NCI-H187 treated with DMSO at 0.1 percent for 48 hours (cell line): Measurements from ENCODE around the gene ALK.

Experiments used
- DNase-seq: peaks from one replicate; lab custom pipeline; 2025; lab: John Stamatoyannopoulos, UW

The ALK gene

DNA sequence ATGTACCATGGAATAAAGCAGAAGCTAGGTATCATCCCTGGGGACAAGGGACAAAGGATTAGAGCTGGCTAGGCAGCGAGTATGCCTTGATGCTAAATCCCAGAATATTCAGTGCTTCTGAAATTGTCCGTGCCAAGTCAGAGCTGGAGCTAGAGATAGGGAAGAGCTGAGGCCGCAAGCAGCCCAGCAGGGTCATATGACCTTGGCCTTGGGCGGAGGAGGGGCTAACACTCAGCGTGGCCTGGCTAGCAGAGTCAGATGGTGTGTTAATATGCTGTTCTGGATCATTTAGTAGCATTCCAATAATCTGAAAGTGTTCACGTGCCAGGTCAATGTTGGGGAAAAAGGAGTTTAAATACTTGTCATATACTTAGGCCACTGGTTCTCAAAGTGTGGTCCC is 431.3 kb downstream of the ALK start:
- DNase-seq = no peak

DNA sequence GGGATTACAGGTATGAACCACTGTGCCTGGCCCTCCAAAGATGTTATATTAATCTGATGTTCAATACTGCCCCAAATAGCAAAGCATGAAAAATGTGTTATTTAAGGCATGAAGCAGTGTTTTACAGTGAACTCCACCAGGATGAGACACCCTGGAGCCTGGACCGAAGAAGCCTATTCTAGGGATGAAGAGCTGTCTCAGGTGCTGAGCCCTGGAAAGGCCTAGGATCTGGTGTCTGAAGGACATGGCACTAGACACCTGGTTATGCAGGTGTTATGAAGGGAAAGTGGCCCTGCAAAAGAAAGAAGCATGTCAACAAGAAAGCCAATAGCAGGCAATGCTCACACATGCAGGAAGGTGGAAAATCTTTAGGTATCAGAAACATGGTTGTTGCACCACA is 431.8 kb downstream of the ALK start:
- no peak for DNase-seq

DNA sequence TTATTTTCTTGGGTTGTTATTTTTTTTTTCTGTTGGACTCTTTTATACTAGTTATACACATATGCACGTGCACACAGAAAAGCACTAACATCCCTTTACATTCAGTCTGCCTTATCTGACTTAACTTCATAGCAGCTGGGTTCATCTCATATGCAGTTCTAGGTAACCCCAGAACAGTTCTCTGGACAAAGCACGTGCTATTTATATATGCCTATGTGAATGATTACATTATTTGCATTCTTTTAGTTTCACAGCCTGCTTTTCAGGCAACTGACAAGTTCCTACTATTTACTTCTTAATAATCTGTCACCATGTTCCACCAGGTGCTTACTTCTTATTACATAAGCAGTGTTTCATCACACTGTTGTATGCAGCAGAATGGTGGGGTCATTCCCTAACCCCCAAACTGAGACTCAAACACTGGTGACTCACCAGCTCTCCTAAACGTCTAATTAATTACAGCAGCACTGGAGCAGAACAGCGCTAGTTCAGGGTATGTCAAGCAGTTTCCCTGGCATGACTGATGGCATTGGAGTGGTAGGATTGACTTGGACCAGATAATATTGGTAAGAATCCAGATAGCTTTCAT is 433.3 kb downstream of the ALK start:
- DNase-seq = no peak

DNA sequence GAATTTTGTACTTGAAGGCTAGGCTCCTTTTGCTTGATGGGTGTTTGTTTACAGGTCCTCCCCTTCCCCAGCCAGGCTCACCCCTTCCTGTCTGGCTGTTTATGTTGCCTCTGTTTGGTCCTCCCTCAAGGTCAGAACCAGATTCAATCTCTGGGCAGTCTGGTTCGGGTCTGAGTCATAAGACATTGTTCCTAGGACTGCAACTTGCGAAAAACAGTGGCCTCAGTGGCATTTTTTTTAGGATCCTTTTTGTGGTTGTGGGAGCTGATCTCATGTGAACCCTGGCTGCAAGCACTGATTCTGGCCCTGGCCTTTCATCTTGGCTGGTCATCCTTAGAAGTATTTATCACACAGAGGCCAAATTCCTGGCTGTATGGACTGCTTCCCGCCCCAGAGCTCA is 435.8 kb downstream of the ALK start:
- no peak for DNase-seq

DNA sequence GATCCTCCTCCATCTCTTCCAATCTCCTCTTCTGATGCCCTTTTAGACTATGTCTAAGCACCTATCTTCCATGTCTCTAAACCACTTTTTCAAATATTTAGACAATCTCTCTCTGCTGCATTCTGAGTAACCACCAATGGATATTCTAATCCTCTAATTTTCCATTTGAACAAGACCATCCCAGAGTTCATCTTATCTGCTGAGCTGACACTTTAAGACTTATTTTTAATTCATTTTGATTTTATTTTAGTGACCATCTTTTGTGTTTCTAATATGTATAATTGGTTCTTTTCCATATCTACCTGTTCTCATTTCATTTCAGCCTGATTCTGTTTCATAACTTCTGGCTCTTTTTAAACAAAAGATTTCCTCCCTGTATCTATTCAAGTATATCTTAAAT is 436.3 kb downstream of the ALK start:
- DNase-seq = no peak

DNA sequence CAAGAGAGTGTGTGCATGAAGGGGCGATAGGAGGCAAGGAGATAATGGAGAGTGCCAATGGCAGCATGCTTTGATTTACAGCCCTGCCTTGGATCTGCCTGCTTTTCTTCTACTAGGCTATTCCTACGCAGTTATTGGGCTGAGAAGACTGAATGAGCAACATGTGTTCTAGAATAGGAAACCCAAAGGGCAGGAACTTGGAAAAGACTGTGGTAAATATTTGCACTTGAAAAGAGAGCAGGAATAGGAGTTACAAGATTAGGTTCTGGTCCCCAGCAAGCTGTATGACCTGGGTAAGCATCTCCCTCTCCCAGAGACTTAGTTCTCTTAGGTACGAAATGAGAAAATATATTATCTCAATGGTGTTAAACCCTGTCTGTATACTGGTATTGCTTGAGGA is 438.5 kb downstream of the ALK start:
- DNase-seq = no peak

DNA sequence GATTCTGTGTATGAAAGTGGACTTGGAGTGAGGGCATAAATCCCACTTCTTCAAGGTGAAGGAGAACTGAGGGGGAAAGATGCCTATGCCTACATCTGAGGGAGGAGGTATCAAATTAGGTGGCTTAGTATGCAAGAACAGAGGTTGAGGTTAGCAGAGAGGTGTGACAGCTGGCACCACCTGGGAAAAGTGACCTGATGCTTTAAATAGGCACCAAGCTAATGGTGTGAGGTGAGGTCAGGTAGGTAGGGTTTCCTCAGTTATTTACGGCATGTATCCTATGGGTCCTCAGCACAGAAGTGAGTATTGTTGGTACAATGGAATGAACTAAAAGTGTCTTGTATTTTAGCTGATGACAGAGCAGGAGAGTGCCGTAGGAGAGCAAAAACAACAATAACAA is 439.0 kb downstream of the ALK start:
- DNase-seq = no peak

DNA sequence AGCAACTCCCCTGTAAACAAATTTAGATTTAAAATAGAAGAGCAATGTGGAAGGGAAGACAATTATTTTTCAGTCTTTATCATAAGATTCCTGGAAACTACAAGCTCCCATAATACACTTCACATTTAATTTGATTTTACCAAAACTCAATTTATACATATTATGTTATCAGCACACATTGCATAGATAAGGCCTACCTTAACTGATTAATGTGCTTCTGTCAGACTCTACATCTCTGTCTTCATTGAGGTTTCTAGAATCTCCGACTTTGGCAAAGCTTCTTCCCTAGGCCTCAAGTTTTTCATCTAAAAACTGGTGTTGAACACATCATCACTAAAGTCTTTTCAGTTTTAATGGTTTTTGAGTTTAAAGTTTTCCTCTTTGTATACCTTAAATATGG is 440.1 kb downstream of the ALK start:
- no peak for DNase-seq

DNA sequence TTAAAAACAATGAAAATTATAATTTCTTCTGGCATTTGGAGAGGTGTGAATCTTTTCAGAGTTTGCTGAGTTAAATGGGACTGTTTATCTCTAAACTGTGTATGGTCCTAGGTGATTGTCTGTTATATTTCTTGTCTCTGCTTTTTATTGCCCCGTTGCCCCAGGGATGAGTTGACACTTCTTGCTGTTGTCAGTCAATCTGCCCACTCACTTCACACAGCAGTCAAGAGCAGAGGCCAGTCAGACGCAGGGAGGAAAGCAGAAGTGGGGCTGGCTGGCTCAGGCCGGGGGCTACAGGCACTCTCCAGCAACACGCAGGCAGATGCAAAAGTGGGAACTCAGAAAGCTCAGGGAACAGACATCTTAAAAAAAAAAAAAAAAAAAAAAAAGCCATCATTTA is 441.0 kb downstream of the ALK start:
- no peak for DNase-seq

DNA sequence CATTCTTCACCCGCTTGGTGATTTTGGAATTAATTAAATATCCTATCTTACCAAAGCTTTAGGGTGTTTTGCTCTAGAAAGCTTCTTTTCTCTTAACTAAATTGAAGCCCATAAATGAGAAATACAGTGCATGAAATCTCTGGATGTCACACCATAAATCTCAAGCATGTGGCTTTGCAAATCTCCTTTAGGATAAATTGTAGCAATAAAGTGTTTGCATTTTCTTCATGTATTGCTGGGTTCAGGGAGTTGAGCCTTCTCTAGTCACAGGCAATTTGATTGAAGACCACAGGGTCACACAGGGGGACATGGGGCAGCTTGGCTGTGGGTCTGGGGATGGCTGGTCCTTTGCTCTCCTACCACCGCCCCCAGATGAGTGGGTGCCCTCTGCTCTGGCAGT is 442.0 kb downstream of the ALK start:
- DNase-seq = no peak

DNA sequence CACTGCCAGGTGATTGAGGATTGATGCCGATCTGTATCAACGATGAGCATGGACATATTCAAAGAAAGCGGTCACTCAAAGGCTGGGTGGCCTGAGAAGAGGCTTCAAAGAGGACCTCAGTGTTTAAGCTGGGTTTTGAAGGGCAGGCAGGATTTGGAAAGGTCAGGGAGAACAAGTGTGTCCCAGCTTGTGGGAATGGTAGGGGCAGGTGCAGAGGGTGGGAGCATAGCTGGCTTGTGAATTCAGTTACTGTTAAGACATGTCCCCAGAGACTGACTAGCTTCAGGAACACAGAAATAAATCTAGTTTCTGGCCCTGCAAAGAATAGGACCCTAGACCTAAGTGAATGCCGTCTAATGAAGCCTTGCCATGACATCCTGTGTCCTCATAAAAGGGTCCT is 442.7 kb downstream of the ALK start:
- DNase-seq = no peak

DNA sequence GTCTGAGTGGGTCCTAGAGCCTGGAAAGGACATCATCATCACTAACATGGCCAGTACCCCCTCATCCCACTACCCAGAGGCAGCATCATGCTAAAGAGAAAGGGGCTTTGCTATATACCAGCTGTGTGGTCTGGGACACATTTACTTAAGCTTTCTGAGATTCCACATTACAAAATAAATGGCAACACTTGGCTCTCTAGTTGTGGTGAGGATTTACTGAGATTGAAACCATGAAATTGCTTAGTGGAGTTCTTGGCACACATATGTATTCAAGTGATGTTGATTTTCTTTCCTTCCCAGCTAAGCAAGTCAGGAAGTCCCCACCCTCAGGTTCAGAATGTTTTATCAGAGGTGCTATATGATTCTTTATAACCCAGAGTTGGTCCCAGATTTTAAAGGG is 444.2 kb downstream of the ALK start:
- DNase-seq = no peak

DNA sequence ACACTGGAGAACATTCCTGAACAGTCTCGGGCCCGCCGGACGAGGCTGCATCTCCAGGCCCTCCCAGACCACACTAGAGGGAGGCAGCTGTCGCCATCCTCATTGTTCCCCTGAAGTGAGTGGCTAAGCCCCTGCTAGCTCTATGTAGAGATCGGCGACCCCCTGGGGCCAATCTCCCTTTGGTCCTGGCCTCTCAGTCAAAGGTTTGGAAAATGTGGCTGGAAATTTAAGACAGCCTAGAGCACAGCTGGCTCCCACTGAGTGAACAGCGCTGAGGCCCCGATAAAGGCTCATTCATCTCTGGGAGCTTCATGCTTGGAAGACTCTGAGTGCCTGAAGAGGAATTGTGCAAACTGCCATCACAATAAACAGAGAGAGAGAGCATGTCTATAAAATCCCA is 445.9 kb downstream of the ALK start:
- DNase-seq = peak; percentile 88

DNA sequence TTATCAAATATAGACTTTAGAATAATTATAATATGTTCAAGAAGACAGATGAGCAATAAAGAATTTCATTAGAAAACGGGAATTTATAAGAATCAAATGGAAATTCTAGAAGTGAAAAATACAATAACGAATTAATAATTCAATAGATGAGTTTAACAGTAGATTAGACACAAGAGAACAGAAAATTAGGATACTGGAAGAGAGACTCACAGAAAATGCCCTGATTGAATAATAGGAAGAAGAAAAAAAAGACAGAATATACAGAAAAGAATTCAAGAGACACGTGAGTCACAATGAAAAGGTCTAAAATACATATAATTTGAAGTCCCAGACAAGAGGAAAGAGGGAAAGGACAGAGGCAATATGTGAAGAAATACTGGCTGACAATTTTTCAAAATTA is 451.4 kb downstream of the ALK start:
- no peak for DNase-seq

DNA sequence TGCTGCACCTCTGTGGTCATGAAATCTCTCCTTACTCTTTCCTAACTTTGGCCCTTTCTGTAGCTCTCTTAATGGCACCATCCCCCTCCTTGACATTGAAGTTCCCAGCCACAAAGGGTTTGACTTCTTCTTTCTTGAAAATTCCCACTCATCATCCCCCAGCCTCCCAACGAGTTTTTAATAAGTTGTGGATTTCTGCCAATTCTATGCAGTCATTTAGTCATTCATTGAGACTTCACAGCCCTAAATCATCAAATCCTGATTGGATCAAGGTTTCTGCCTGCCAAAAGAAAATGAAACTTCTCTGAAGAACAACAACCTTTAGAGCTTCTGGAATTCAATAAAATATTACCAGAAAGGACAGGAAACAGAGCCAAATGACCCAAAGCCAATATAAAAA is 451.9 kb downstream of the ALK start:
- no peak for DNase-seq

DNA sequence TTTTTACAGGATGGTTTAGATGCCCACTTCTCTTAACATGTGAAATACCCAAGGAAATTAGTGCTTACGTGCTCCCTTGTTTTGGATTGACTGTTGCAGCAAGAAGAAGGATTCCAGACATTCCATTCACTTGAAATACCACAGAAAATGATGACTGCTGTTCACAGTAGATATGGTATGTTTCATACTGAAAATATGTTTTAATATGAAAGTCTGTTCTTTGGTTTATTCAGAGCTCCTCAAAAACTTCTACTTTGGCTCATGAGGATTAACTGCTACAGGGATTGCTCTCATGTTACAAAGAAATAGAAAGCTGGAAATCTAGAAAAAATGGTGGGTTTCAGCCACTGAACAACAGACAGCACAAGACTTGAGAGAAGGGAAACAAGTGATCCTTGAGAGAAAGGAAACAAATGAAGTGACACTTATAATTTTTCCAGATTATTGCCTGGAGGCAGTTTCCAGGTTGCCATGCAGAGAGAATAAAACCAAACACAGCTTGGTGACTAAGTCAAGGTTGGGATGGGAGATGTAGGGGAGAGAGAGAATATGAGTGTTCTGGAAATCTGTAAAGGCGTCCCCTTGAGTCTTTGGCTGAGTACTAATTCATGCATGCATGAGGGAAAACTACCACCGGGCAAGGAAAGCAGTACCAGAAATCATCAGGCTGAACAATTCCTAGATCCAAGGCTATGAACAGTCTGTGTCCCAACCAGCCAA is 458.0 kb downstream of the ALK start:
- DNase-seq = no peak

DNA sequence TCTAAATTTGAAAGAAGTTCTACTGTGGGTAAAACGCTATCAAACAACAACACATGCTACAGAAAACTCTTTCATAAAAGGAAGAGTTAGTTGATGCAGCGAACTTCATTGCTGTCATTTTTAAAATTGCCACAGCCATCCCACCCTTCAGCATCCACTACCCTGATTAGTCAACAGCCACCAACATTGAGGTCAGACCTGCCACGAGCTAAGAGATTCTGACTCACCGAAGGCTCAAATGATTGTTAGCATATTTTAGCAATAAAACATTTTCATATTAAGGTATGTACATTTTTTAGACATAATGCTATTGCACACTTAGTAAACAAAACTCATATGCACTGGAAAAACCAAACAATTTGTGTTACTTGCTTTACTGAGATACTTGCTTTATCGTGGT is 459.1 kb downstream of the ALK start:
- DNase-seq = no peak

DNA sequence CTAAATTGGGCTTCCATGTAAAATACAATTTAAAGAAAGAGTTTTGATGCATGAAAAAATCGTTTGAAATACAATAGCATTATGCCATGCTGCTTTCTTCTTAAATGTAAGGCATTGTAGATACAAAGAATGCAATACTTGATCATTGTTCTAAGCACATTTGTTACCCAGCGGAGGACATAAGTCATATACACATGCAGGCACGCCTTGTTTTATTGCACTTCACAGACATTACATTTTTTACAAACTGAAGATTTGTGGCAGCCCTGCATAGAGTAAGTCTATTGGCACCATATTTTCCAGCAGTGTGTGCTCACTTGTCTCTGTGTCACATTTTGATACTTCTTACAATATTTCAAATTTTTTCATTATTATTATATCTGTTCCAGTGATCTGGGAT is 461.2 kb downstream of the ALK start:
- DNase-seq = no peak

DNA sequence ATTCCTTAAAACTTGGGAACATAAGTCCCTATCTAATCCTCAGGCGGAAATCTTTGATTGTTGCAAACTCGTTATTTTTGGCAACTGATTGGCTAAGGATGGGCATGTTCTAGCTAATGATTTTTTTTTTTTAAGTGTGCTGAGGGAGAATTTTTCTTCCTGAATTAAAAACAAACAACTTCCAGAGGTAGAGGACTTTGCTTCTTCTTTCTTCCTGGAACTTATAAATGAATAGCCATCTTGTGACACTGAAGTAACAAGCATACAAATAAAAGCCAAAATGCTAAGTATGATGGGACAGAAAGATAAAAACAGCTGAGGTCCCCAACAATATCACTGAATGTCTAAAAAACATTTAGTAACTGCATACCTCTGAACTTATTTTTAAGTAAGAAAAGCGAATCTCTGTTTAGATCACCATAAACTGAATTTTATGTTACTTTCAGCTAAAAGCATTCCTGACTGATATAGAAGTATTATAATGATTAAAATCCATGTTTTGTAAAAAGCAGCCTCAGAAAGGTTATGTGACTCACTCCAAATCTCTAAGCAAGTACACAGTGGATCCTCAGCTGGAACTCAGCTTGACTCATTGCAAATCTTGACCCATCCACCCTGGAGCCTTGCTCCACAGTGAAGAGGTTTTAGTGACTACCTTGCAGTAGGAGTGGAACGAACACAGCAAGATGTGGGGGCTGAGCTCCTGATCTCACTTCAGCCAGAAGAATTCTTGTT is 461.8 kb downstream of the ALK start:
- DNase-seq = no peak

DNA sequence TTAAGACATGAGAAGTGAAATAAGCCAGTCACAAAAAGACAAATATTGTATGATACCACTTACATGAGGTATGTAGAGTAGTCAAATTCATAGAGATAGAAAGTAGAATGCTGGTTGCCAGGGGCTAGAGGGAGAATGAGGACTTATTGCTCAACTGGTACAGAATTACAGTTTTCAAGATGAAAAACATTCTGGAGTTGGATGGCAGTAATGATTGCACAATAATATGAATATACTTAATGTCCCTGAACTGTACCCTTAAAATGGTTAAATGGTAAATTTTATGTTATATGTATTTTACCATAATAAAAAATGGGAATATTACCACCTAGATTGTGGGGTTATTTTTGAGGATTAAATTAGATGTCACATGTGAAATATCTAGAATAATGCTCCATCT is 465.0 kb downstream of the ALK start:
- DNase-seq = no peak

DNA sequence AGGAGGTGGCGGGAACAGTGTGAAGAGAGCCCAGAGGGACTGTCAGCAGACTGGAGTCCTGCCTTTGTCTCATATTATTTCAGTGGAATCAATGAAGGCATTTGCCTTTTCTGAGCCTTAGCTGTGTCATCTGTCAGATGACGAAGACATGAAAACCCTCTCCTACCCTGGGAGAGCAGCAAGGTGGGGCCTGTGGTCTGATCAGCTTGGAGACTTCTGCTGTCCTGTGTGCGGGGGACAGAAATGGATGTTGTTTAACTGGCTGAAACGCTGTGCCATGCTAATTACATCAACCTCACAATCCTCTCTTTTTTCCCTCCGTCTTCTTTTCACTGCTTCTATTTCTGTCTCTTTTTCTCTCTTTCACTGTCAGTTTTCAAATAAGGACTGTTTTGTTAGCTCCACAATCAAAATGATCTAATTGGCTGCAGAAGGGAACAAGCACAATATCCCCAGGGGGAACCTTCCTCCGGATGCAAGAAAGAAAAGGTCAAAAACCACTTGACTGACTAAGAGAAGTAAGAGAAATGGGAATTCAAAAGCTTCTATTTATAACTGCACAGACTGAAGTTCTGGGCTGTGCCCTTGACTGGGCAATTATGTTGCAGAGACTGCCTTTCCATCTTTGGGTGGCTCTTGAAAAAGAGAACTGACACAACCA is 466.1 kb downstream of the ALK start:
- peak; percentile 85 for DNase-seq

DNA sequence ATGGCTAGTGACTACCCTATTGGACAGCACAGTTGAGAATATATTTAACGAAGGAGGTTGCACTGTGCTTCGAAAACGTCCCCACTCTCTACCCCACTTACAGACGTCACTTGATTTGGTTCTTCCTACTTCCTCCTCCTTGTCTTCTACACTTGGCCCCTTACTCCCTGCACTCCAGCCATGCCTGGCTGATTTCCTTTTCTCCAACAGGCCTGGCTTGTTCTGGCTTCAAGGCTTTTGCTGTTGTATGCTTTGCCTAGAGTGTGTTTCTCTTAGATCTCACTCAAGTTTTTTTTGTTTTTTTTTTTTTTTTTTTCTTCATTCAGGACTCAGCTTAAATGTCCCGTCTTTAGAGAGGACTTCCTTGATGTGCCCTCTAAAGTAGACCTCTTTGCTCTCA is 469.4 kb downstream of the ALK start:
- no peak for DNase-seq

DNA sequence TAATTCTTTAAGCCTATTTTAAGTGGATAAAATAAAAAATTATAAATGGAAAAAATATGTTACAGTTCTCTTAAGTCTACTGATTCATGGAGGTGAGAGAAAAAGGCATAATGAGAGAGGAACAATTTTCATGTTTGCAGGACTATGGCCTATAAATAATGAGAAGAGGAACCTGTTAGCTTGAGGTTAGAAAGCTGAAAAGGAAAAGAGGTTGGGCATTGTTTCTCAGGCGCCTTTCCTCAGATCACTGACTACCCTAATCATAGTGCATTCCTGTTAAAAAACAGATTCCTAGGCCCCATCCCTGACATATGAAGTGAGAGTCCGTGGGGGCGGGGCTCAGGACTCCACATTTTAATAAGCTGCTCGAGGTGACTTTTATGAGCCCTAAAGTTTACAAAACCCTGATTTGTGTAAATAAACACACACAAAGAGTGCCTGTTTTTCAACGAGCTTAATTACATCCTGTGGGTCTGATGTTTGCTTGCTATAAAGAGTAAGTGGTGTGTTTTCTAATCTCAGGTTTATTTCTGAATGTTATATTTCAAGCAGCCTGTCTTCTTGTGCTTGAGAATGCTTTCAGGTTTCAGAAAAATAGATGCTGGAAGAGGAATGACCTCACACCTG is 470.7 kb downstream of the ALK start:
- no peak for DNase-seq
